Parathyroid adenoma (tissue), 2 donors: ENCODE measurements around the gene DUSP2.

ENCODE experiments used
- H2AFZ ChIP-seq: fragments of 300-600 bp; sonication (generic); one replicate; pipeline ENCODE4 v1.7.0; 2017; ENCODE audit warnings: antibody characterized with exemption, mild to moderate bottlenecking
- H3K27ac ChIP-seq: fragments of 300-600 bp; sonication (generic); one replicate; pipeline ENCODE4 v1.7.0; 2017
- H3K27me3 ChIP-seq: fragments of 300-600 bp; sonication (generic); one replicate; pipeline ENCODE4 v1.7.0; 2017; ENCODE audit warnings: low read length; ENCODE audit not compliant: control insufficient read depth, insufficient read depth
- H3K36me3 ChIP-seq: fragments of 300-600 bp; sonication (generic); one replicate; pipeline ENCODE4 v1.7.0; 2017; ENCODE audit warnings: low read length; ENCODE audit not compliant: control insufficient read depth, insufficient read depth
- H3K4me1 ChIP-seq: fragments of 300-600 bp; sonication (generic); one replicate; pipeline ENCODE4 v1.7.0; 2017; ENCODE audit warnings: control low read depth
- H3K4me2 ChIP-seq: fragments of 300-600 bp; sonication (generic); one replicate; pipeline ENCODE4 v1.7.0; 2017; ENCODE audit warnings: low read length
- H3K4me3 ChIP-seq: fragments of 300-600 bp; sonication (generic); one replicate; pipeline ENCODE4 v1.7.0; 2017; ENCODE audit warnings: low read depth, low read length
- H3K79me2 ChIP-seq: fragments of 300-600 bp; sonication (generic); one replicate; pipeline ENCODE4 v1.7.0; 2017; ENCODE audit warnings: control low read depth
- H3K9ac ChIP-seq: fragments of 300-600 bp; sonication (generic); one replicate; pipeline ENCODE4 v1.7.0; 2017; ENCODE audit warnings: mild to moderate bottlenecking
- H3K9me3 ChIP-seq: fragments of 300-600 bp; sonication (generic); one replicate; pipeline ENCODE4 v1.7.0; 2017; ENCODE audit warnings: low read length; ENCODE audit not compliant: control insufficient read depth
- CTCF ChIP-seq: fragments of 300-600 bp; sonication (generic); IDR thresholded peaks from one replicate; pipeline ENCODE4 v1.7.0; 2017; ENCODE audit warnings: antibody characterized with exemption, mild to moderate bottlenecking
- donor health status: primary hyperparathyroidism.

Gene DUSP2

GRCh38 chr2:96114546-96114902 lies 30.7 kb downstream of the DUSP2 start:
- Histone ChIP-seq H3K27me3 (no peaks in the 10 kb centered on the region), H3K79me2 (no peaks in the 10 kb centered on the region), H2AFZ (no peak overlapping the region), H3K4me3 (no peak overlapping the region), H3K9ac (no peak overlapping the region), H3K4me2 (no peak overlapping the region), H3K27ac (no peak overlapping the region), H3K9me3 (no peaks in the 10 kb centered on the region), H3K36me3 (no peaks in the 10 kb centered on the region), H3K4me1 (peaks cover 2% of the 10 kb centered on the region)
- TF ChIP-seq CTCF: no peak

DNA sequence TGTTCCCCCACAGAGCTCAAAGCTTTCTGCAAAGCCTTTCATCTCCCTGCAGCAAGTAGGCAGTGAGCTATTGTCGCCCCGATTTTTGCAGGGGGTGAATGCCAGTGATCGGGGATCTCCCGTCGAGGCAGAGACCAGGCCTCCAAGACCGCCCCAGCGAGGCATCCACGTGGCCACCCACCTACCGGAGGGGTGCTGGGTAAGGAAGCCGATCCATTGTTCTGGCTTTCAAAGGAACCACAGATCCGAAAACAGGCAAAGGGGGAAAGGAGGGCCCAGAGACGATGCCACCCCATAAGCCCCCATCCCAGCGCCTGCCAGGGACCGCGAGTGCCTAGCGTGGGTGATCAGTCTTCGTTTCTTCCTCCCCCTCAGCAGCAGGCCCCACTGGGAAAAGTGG lies 31.3 kb downstream of the DUSP2 start:
- Histone ChIP-seq H3K4me3 (no peak overlapping the region), H2AFZ (no peak overlapping the region), H3K27ac (no peak overlapping the region), H3K36me3 (no peaks in the 10 kb centered on the region), H3K4me1 (peaks cover 2% of the 10 kb centered on the region), H3K27me3 (no peaks in the 10 kb centered on the region), H3K79me2 (no peaks in the 10 kb centered on the region), H3K9me3 (no peaks in the 10 kb centered on the region), H3K4me2 (no peak overlapping the region), H3K9ac (no peak overlapping the region)
- TF ChIP-seq CTCF: no peak

DNA sequence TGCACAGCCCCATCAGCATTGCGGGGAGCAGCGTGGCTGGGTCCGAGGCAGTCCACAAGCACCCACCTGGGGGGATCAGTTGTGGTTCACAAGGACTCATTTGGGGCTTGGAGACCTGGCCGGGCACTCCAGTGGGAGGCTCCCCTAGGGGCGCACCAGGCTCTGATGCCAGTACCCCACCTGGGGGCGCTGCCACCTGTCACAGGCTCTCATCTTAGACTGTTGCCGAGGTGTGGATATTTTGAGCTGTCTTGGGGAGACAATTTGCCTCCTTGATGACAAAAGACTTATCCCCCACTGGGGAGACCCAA lies 31.9 kb downstream of the DUSP2 start:
- H3K27ac ChIP-seq: no peak overlapping the region
- no peaks in the 10 kb centered on the region for H3K36me3 ChIP-seq
- H3K4me1 ChIP-seq: peaks cover 2% of the 10 kb centered on the region
- H3K4me2 ChIP-seq: no peak overlapping the region
- TF ChIP-seq CTCF: no peak
- H3K4me3 ChIP-seq: no peak overlapping the region
- no peaks in the 10 kb centered on the region for H3K27me3 ChIP-seq
- no peaks in the 10 kb centered on the region for H3K9me3 ChIP-seq
- no peak overlapping the region for H2AFZ ChIP-seq
- no peaks in the 10 kb centered on the region for H3K79me2 ChIP-seq
- H3K9ac ChIP-seq: no peak overlapping the region

GRCh38 chr2:96112501-96113366 lies 32.5 kb downstream of the DUSP2 start:
- Histone ChIP-seq H3K79me2 (no peaks in the 10 kb centered on the region), H3K9ac (no peak overlapping the region), H3K4me3 (no peak overlapping the region), H3K36me3 (no peaks in the 10 kb centered on the region), H3K4me1 (peaks cover 2% of the 10 kb centered on the region), H3K27me3 (no peaks in the 10 kb centered on the region), H3K9me3 (no peaks in the 10 kb centered on the region), H2AFZ (no peak overlapping the region), H3K27ac (no peak overlapping the region), H3K4me2 (no peak overlapping the region)
- no peak for TF ChIP-seq CTCF
